Activated CD4-positive, alpha-beta T cell treated with anti-CD3 and anti-CD28 coated beads for 4 hours (primary cell): ENCODE results near the gene WDR11.

Source experiments
- DNase-seq, 2 donors: peaks; one replicate each; pipeline ENCODE4 v3.0.0-alpha.2; 2020

The WDR11 gene

GRCh38 chr10:120850911-120851865, at the start of gene WDR11:
Gene WDR11 (plus strand): TSS chr10:120851362. CDS start chr10:120851421, 59 bp downstream.
- DNase-seq, result peak; percentile 52 to 56

DNA sequence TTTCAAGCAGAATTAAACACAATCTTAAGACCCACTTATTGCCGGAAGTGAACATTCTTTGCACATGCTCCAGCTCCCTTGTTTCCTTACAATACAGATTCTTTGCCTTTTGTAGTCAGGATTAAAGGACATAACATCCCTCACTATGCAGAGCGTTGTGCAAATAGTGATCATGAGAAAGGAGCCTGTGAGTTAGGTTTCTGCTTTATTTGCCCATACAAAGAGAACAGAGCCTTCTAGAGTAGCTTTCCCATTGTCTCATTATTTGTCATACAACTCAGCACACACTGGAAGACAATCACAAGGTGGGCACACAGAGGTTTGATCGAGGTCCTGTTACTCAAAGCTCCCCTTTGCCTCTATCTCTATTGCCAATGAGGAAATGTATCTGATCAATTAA, 48.2 kb upstream of the WDR11 start:
- no peak for DNase-seq

DNA sequence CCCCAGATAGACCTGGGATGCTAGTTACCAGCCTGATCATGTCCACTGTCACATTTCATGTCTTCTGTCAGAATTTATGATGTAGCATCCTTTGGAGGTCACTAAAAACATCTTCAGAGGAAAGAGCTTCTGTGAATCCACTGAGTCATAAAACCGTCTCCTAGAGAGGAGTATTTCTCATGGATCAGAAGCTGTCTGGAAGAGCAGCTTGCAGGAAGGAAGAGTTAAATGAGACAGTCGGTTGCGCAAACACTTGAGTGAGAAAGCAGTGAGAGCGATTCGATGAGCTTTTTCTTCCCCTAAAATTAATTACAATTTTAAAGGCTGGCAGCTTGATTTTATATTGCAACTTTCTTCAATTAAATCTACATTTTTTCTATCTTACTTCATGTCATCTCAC, 47.2 kb upstream of the WDR11 start:
- no peak for DNase-seq

DNA sequence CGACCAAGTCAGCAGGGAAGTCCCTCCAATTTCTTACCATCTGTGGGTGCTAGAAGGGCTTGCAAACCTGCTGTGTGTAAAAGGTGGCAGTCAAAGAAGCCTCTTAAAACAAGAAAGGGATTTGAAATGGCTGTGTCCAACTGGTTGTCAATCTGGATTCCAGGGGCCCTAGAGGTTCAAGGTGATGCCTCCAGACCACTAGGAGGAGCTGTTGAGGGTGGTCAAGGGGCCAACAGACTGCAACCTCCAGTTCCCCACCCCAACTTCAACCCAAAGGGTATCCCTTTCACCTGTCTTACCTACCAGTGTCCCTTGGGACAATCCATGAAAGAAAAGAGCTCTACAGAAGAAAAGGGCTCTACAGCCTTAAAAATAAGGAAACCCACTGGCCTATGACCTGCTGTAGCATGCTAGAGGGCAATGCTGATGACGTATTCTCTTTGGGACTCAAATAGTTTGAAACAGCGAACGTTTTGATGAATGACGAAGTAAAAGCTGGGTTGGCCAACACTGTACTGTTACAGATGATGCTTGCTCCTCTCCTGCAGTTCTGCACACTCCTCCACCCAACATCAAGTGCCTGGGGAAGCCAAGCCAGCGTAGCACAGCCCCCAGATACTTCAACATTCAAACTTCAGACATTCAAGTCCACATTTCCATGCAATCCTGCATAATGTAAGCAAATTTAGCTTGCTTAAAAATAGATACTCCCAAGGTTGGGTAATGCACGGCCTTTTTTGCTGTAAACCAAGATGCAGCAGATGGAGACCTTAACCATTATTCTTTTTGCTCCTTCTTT, 45.9 kb upstream of the WDR11 start:
- DNase-seq, result no peak

GRCh38 chr10:120806081-120806480, 45.1 kb upstream of the WDR11 start:
- DNase-seq, result no peak

- no peak for DNase-seq
These were observed 40.9 kb upstream of the WDR11 start for GRCh38 chr10:120810298-120810697.

DNA sequence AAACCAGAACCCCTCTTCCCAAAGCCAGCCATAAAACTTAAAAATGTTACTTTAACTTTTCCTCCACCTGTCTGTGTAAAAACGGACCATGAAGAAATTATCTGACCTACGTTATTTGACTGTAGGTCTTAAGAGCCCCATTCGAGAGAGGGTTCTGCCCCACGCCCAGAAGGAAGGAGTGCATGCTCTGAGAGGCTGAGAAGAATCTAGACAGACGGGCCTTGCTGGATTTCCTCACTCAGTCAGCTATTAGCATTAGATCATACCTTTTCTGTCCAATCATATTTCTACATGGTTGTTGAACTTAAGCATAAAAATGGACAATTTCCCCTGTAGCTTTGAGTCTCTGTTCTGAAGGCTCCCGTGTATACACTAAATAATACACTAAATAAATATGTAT, 38.1 kb upstream of the WDR11 start:
- no peak for DNase-seq

GRCh38 chr10:120818301-120818700, 32.9 kb upstream of the WDR11 start:
- no peak for DNase-seq

DNA sequence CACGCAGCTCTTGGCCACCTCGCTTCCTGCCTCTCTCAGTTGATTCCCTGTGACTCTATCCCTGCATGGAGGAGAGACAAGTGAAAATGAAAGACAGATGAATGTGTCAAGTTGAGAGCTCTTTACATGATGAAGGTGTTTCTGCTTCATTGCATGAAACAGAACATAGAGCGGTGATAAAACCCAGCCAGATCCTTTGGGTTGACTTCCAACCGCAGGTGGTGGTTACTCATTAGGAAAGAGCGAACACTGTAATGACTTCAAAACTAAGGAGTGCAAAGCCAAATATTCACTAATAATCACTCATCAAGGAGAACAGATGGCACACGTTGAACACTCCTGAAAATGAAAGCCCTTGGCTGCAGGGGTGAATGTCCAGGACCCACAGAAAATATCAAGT, 31.8 kb upstream of the WDR11 start:
- no peak for DNase-seq

DNA sequence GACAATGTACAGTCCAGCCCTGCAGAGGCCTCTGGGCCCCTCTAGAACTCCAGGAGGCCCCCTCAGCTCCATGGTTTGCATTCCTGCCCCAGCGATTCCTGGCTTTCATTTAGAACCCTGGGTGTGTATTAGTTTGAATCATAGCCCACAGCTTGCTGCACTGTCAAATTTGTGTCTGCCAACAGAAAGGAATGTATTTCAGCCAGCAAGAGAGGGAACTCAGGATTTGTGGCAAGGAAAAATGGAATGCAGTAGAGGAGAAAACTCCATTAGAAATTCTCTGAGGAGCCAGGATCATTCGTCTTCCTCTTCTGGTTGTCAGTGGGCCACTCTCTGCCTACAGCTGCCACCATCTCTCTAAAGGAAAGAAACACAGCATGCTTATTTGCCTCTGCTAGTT, 27.9 kb upstream of the WDR11 start:
- DNase-seq, result no peak

DNA sequence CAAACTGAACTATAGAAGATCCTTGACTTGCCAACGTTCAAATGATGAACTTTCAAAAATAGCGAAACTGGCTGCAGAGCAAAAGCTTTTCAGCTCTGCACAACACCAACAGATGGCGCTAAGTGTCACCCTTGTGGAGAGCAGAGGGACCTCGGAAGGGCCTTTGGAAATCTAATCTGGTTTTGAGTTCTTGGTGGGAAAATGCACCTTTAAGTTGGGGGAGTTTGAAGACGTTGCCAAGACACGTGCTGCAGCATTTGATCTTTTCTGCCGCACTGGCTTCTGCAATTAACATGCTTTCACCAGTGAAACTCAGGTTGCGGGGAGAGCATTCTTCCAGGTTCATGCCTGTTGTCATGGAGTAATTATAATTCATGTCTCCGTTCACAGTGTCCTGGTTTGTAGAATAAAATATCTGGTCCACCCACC, 26.3 kb upstream of the WDR11 start:
- no peak for DNase-seq

GRCh38 chr10:120825878-120826769, 25.0 kb upstream of the WDR11 start:
- DNase-seq, result no peak

DNA sequence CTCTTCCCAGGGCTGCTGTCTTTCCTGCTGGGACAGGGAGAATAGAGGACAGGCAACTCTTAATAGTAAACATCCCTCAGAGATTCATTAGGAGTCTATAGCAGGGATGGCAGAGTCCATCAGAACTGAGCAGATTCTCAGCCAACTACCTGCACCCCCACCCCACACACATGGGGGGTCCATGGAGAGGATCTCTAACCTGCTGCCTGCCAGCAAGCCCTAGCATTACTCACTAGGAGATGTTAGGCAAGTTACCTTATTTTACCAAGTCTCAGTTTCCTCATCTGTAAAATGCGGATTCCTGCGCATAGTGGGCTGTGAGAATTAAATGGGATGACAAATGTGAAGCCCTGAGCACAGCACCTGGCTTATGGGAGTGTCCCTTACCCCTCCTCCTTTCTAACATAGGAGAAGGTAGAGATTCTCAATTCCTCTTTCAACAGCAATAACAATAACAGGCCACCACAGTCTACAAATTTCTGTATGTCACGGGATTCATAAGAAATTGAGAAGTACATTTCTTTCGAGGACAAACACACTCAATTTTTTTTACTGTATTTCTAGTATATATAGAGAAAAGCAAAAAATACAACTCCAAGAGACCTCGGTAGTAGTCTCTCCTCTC, 23.8 kb upstream of the WDR11 start:
- no peak for DNase-seq

DNA sequence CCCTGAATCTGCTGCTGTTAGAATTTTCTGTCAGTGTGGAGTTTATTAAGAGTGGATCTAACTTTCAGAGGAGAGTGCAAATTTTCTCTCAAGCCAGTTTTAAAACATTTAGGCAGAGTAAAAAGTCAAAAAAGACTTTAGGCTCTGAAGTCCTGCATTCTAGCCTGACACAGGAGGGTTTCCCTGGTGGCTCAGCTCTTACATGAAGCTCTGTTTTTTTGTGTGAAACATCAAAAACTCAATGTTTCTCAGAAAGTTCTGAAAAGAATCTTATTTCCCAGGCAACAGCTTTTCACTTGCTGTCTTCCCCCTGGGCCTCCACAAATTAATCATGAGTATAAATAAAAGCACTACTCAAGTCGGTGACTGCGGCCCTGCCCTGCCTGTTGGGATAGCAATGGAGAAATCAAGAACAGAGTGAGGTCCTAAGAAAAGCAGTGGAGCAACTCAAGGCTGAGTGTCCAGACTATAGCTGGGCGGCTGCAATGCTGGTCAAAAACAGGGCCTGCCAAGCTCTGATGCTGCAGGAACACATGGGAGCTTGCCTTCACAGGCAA, 22.3 kb upstream of the WDR11 start:
- no peak for DNase-seq

DNA sequence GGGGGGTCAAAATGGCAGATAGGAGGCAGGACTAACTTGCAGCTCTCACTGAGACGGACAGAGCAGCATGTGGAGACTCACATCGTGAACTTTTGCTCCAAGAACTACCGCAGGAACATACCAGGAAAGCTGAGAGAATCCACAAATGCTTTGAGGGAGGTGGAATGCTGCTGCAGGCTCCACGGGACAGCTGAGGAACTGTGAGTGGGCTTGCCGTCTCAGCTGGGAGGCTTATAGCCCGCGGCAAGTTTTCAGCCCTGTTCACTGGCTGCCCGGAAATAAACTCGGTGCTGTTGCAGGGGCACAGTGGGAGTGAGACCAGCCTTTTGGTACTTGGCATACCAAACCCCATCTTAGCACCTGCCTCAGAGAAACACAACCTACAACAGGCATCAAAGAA, 19.1 kb upstream of the WDR11 start:
- no peak for DNase-seq

- no peak for DNase-seq
These were observed 17.8 kb upstream of the WDR11 start for GRCh38 chr10:120833222-120833928.

DNA sequence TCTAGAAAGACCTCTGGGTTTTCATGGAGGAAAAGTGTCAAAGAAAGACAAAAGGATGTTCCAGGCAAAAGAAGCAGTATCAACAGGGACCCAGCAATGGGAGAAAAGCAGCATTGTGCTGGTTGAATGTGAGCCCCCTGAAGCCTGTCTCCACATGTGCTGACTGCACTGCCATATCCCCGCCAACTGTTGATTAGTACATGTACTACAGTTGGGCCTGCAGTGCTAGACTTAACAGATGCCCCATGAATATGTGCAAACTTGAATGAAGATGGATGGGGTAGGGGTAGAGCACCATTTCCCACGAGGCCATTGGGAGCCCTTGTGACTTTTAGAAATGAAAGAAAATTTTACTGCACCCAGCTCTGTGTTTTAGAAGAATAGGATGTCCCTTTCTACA, 15.6 kb upstream of the WDR11 start:
- DNase-seq, result no peak

DNA sequence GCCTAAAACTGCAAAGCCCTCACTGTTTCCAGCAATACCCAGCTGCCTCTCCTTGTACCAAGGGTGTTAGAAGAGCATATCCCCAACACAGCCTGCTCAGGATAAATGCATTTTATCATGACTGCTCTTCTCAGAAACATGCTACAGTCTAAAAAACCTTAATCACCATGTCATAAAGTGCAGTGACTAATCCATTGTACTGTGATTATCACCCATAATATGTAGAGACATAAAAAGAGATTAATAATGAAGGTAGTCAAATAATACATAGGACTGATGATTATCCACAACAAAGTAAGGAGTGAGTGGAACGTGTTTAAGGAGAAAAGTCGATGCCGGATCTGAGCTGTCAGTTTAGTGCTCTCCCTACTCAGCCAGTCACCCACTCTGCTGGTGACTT, 12.2 kb upstream of the WDR11 start:
- no peak for DNase-seq

DNA sequence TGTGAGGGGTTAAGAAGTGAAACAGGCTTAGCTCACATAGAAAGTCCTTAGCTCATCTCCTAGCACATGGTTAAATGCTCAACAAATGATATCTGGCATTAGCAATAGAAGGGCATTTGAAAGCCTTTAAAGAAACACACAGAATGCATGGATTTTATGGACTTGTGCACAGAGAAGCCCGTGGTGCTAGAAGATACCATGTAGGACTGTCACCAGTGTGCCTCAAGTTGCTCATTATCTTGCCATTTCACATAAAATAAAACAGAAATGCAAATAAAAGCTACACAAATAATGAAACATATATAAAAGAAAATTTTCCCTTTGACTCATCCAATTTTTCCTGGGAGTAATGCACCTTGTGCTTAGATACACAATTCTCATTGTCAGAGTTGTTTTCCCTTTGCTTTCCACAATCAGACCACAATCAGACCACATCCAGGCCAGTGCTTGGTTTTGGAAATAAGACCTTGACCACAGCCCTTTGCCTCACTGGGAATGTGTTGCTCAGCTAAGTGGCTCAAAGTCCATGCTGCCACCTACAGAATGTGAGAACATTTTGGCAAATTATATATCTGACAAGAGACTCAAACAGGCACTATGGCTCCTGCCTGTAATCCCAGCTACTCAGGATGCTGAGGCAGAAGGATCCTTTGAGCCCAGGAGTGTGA, 9.5 kb upstream of the WDR11 start:
- DNase-seq, result no peak

DNA sequence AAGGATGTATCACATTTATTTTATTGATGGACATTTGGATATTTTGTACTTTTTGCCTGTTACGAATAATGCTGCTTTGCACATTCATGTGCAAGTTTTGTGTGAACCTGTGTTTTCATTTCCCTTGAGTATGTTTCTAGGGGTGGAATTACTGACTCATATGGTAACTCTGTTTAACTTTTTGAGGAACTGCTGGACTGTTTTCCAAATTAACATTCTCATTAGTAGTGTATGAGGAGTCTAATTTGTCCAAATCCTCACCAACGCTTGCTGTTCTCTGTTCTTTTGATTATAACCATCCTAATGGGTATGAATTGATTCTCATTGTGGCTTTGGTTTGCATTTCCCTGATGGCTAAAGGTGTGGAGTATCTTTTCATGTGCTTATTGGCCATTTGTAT, 3.2 kb downstream of the WDR11 start:
- no peak for DNase-seq
